ENCODE data around the gene SRBD1.
"Not testable (repeated sequence)": the region's sequence is repeated elsewhere in the genome, so short reads cannot be mapped to it uniquely, and the experiment has no call there.

The SRBD1 gene

DNA sequence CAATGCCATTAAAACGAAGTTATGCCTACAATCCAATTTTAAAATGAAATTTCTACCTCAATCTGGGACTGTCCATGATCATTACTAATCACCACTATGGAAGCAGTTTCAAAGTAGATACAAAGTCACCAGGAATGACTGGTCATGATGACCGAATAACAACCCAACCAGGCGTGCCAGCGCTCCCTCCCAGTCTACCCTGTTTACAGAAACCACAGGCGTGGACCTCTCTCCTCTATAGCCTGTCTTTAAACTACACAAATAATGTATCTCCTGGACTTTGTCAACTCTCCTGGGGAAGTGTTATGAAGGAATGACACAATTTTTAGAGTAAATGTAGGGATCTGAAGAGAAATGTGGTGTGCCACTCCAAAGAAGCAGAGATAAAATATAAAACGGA lies 150.2 kb downstream of the SRBD1 start:
- DNase-seq, result no peak

DNA sequence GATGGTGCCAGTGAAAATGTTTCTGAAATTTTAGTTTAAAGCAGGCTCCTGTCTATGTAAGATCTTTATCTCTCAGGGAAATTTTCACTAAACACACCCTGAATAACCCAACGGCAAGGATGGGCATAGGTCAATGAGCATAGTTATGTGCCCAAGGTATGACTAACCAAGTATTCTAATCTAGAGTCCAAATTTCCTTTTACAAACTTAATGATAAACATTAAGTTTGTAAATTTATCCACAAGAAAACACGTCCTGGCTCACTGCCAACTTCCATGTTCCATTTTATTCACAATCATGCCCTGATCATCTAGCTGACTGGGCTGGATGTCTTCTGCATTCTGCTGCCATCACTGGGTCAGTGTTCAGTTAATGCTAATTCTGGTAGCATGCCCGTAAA lies 151.2 kb downstream of the SRBD1 start:
- DNase-seq, result no peak

DNA sequence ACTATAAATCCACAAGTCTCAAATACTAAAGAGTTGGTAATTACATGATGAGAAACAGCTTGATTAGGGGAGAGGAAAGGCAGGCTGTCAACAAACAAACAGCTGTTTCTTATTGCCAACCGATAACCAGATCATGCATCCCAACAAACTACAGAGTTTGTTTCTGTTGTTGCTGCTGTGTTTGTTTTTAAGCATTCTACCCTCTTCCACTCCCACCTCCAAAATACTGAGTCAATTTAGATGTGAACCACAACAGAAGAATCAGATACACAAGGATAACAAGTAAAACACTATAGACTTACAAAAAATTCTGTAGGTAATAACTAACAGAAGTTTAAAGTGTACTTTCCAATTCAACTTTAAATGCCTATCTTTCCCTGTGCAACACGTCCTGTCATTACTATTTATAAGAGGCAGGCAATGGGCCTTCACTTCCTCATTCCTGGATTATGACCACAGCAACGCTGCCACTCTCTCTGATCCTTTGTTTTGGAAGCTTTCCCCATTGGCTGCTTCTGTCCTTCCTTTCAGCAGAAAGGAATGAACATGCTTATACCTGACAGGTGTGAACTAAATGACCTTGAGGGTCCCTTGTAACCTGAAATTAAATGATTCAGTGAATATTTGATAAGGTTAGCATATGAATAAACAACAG lies 152.0 kb downstream of the SRBD1 start:
- DNase-seq, result no peak

DNA sequence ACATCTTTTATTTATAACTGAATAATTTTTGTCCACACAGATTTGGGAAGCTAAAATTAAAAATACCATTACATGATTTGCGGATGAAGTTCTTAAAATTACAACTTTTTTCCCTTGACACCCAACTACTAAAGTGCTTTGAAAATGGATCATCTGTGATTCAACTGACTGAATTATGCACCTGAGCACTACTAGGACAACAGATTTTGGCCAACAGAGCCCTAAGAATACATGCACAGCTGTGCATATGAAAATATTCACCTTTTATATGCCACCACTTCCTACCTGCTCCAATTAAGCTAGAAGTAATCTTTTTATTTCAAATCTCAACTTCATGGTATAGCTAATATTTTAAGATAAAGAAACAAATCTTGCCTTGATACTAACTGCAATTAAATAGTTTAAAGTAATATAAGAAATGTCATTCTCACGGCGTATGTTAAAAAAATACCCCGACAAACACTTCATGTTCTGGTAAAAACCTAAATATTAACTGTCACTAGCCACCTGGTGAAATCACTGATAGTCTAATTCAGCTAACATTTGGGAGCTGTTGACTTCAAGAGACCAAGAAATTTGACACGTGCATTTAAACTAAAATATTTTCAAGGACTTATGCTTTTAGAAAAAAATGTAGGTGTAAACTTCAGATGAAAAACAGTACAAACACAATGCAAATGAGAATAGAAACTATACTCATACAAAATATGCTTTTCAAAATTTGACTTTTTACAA lies 153.7 kb downstream of the SRBD1 start:
- no peak for DNase-seq

DNA sequence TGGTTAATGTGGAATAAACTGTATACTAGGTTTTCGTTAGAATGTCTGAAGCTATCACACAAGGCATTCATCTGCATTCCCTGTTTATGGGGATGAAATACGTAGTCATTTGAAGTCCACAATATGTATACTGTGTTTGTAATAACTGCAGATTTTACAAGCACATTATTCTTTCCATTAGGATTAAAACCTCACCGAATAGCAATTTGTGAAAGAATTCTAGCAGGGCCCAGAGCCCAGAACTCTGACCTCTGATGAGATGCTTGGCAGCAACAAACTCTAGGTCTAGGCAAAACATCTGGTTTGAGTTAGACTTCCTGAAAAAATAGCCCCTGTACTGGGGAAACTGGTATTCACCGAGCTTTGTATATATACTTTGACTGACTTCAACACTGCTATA lies 158.2 kb downstream of the SRBD1 start:
- no peak for DNase-seq

DNA sequence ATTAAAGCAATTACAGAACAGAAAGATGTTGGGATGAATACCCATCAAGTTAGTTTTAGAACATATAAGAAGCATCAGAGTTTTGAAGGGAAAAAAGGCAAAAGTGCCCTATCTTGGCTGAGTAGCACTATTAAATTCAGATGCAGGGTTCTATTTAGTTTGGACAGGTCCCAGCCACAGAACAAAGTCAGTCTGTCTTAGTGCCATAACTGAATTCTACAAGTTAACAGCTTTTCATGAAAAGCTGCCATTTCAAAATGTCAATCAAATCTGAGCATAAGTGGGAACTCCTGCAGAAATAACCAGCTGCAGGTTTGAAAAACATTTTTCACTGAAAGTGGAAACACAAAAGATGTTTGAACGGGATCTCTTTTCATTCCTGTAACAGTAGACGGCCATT lies 160.4 kb downstream of the SRBD1 start:
- DNase-seq, result no peak

DNA sequence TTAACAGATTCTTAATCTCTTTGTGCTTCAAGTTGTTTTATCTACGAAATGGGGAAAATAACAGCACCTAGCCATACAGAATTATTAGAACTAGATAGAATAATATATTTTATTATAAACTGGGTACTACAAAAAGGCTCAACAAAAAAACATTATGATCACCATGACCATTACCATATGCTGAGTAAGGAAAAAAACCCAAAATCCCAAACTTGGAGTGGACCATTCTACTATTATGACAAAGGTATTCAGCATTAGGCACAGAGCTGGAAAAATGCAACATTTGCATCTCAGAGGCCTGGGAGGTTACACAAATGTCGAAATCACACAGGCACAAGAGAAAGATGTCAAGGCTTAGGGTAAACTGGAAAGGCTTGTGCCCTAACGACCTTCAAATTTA lies 162.8 kb downstream of the SRBD1 start:
- DNase-seq, result no peak

DNA sequence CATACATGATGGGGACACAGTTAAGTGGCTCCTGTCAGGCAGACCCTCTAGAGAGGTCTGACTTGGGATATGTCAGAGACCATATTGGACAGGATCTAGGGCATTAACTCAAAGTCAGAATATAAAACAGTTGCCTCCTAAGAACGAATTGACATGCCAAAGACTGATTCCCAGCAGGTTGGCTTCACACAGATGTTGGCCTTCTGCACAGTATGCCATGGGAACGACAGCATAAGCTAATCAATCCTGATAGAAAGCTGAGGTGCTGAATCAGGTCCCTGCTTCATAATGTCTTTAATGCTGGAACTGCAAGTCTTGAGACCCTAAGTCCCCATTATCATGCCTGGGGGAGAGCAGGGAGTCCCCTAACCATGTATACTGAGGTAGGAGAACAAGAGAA lies 165.1 kb downstream of the SRBD1 start:
- DNase-seq, result no peak

DNA sequence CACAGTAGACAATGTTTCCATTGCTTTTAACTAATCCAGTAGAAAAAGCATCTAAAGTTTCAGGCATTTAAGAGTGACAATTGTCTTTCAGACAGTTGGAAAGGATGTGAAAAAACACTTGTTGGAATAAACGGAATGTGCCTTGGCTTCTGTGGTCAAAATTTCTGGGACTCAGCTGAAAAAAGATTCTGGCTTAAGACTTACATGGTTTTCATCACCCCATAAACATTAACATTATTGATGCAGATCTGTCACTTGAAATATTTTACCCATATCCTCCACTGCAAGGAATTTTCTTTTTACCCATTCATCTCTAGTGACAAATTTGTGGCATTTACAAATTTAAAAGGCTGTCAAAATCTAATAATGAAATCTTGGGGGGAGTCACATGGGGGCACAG lies 166.0 kb downstream of the SRBD1 start:
- no peak for DNase-seq

DNA sequence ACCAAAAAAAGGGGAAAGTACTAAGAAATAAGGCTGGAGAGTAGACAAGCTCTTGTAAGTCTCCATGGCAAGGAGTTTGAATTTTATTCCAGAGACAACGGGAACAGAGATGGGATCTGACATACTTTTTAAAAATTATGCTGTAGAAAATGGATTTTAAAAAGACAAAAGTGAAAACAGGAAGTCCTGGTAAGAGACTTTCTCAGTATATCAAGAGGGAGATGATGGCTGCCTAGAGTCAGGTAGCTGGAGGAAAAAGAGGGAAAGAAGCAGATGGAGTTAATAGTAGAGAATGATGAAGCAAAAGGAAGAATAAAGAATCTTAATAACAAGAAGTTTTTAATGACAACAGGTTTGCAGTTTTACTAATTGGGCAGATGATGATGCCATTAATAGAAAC lies 168.1 kb downstream of the SRBD1 start:
- DNase-seq, result no peak

DNA sequence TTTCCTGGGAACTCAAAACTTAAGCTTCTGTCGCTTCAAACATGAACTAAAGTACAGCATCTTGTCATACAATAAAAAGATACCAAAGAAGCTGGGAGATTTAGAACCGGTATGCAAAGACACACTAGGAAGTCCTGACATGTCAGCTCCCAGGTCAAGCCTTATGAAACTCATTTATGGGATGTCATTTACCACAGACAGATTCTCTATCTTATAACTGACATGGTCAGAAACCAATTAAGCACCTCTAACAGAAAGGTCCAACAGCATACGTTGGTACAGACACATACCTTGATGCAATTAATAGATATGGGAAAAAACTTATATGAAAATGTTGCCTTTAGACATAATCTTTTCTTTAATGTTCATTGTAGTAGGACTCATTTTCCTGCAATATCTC lies 169.0 kb downstream of the SRBD1 start:
- no peak for DNase-seq

DNA sequence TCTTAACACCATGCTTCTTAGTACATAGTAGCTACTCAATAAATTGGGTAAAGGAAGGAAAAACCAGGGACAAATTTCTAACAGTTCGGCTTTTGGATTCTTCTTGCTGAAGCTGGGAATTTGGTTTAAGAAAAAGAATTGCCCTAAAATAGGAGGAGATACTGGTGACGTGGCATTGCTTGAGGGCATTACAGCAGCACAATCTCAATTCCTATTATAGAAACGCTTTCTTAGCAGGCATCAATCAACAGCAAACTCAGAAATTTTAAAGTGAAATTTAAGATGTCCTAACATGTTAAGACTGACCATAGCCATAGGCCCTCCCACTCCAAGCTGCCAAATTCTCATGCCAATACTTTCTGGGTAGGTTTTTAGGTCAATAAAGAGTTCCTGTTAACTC lies 169.5 kb downstream of the SRBD1 start:
- no peak for DNase-seq

DNA sequence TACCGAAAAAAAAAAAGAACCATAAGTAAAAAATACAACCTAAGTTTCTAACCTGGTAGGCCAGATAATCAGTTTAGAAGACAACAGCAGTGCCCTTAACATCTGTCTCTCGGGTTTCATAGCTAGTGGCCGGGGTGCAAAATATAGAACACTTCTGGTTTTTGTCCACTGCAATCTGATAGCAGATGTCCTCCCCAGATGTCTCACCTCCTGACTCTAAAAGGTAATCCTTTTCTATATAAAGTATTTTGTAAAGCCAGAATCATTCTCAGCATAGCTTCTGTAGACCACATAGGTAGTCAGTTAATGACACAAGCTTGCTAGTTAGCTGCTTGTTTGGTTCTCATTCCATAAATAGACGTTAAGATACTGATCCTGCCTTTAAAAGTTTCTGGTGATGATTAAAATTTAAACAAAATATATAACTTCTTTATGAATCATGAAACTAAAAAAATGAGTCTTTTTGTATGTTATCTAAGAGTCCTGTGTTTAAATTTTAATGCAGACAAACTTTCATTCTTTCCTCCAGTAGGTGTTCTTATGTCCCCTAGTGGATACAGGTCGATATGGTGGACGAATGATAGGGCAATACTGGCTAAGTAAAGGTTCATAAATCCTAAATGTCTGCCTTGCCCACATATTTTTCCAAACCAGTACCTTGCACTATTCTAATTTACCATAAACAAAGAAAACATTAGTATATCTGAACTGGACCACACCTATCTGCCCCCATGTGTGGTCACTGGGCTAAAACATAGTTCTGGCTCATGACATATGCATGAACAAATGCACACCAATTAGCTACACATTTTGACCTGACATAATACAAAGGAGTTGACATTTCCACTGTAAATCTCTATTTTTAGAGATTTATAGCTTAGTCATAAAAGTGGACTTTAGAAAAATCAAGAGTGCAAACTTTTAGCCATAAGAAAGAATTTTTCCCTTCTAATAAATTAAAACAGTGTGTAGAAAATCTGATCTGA lies 171.0 kb downstream of the SRBD1 start:
- no peak for DNase-seq

DNA sequence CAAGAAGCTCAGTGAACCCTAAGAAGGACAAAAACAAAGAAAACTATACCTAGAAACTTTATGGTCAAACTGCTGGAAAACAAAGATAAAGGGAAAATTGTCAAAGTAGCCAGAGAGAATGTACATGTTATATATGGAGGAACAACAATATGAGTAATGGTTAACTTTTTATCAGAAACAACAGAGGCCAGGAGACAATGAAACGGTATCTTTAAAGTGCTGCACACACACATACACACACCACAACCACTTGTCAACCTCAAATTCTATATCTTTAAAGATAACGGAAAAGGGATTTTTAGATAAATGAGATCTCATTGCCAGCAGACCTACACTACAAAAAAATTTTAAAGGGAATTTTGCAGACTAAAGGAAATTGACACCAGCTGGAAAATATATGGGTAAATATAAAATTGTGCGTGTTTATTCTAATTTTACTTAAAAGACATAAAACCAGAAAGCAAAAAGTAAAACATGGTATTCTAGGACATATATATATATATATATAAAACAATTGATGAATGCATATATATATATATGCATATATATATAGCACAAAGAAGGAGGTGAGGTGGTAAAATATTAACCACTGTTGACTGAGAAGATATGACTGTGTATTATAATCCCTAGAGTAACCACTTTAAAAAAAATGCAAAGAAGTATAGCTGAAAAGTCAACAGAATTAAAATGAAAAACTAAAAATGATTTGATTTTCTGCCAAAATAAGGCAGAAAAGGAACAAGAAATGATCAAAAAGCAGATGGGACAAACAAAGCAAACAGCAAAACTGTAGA lies 172.0 kb downstream of the SRBD1 start:
- no peak for DNase-seq

DNA sequence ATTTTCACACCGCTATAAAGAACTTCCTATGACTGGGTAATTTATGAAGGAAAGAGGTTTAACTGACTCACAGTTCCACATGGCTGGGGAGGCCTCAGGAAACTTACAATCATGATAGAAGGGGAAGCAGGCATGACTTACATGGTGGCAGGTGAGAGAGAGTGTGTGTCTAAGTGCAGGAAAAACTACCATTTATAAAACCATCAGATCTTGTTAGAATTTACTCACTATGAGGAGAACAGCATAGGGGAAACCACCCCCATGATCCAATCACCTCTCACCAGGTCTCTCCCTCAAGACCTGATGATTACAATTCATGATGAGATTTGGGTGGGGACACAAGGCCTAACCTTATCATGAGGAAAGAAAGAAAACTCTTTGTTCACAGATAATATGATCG lies 174.6 kb downstream of the SRBD1 start:
- DNase-seq, result no peak

DNA sequence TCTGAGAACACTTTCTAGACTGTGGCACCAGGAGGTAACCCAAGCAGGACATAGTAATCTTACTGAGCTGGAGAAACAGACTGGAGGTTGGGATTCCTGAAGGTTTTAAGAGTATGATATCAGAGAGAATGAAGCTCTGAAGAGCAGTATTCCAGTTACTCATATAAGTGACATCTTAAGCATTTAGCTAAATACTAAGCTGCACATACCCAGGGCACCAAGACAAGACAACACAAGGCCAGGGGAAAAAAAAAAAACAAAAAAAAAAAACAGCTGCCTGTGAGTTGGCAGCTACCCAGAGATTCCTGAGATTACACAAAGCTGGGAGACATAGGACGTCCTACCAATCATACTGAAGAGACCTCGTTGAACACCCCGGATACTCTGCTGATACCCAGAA lies 175.8 kb downstream of the SRBD1 start:
- DNase-seq, result no peak

DNA sequence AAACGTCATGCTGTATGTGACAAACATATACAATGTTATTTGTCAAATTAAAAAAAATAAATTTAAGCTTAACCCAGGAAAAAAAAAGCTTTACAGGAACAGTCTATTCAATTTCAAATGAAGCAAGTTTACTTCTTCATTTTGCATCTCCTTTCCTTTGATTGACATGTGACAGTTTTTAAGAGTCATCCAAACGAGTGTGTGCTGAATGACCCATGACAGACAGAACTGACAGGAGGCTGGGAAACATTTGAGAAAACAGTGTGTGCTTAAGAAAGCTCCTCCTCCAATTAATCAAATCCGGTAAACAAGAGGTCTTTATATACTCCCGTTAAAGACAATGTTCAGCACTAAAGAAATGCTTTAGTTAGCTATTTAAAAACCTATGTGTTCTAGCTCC lies 177.7 kb downstream of the SRBD1 start:
- DNase-seq, result no peak

DNA sequence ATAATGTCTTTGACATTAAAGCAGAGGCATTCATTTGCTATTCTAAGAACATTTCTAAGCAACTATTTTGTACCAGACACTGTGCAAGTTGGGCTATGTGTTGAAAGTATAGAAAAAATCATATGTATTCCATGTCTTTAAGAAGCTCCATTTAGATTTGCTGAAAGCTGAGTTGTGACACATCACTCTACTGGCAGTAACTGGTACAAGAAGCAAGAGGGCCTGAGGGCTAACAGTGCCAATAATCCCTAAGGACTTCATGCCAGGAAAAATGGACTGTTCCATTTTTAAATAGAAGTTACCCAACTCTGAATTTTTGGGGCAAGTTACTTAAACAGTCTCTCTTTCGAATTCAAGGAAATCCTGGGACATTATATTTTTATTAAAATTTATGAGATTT lies 178.7 kb downstream of the SRBD1 start:
- DNase-seq, result no peak

DNA sequence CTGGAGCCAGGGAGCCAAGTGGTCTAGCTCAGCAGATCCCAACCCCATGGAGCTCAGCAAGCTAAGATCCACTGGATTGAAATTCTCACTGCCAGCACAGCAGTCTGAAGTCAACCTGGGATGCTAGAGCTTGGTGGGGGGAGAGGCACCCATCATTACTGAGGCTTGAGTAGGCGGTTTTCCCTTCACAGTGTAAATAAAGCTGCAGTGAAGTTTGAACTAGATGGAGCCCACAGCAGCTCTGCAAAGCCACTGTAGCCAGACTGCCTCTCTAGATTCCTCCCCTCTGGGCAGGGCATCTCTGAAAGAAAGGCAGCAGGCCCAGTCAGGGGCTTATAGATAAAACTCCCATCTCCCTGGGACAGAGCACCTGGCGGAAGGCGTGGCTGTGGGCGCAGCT lies 185.0 kb downstream of the SRBD1 start:
- DNase-seq, result not testable (repeated sequence)

DNA sequence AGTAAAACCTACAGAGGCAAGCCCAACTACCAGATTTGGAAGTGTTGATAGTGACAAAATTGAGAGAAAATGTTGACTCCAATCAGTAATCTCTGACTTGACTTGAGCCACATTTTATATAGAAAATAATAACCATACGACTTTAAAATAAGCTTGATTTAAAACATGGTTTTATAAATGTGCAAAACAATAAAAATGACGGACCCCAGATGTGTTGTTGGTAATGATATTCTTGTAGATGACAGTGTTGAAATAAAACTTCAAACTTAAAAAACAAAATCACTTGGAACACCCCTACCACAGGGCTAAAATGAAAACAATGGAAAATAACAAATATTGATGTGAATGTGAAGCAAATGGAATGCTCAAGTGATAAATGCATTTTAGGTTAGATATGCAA lies 188.1 kb downstream of the SRBD1 start:
- no peak for DNase-seq

DNA sequence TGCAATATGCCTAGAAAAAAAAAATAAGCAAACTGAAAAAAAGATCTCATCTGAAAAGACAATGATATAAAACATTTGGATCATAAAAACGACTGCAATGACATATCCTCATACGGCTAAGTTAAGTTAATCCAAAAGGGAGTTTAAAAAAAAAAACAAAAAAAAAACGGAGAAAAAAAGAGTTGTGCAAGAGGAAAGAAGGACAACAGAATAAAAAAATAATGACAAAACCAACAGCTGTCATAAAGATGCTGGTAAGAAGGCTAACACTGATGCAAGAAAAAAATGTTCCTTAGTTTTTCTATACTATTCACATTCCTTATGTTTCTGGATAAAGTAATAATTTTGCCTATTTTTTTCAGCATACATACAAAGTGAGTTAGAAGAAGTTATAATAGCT lies 192.5 kb downstream of the SRBD1 start:
- DNase-seq, result no peak

DNA sequence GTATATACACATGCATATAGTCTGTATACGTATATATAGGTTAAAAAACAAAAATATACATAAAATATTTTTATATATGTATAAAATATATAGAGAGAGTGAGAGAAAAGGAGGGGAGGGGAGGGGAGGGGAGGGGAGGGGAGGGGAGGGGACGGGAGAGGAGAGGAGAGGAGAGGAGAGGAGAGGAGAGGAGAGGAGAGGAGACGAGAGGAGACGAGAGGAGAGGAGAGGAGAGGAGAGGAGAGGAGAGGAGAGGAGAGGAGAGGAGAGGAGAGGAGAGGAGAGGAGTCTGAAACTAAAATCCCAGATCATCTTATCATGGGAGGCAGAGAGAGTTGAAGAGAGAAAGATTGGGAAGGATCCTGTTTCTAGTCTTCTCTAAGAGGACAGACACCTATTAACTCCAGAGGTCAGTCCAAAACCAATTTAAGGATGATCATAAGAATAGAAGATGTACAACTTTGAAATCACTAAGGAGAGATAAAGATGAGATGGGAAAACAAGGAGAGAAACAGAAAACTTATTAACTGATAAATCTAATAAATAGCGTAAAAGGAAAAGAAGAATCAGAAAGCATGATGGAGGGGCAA lies 195.4 kb downstream of the SRBD1 start:
- no peak for DNase-seq

Data from NCI-H510A (cell line).